Body of pancreas (tissue), 4 donors: ENCODE data around the gene RUNX2. TPM values are rescaled to one million over a fixed set of nuclear protein-coding genes. Genes with fewer than 3 reads are reported as not detected.

Experiments used
- ATAC-seq: fragments of 150-250 bp; one replicate; pipeline ENCODE4 v1.9.1; 2016
- DNase-seq, 4 donors: peaks; one replicate each; pipeline ENCODE4 v3.0.0-alpha.2; 2019
- H3K27ac ChIP-seq, 4 donors: fragments of 200-600 bp; sonication (generic); 1 replicate in 3 of 4; 2 replicates in 1 of 4; pipeline versions ENCODE4 v1.5.1 to v1.6.1; 2016 to 2019; ENCODE audit warnings: mild to moderate bottlenecking in 1 of 4, mixed read lengths in 1 of 4, moderate library complexity in 1 of 4
- H3K27me3 ChIP-seq, 2 donors: fragments of 200-600 bp; sonication (generic); one replicate each; pipeline ENCODE4 v1.6.0; 2016; ENCODE audit warnings: mild to moderate bottlenecking in 1 of 2
- H3K36me3 ChIP-seq, 2 donors: fragments of 200-600 bp; sonication (generic); replicated peaks in 1 of 2; 2 replicates each; pipeline ENCODE4 v1.5.1; 2016; ENCODE audit warnings: low read depth in 2 of 2; ENCODE audit not compliant: insufficient read depth in 1 of 2
- H3K4me1 ChIP-seq: fragments of 200-600 bp; sonication (generic); one replicate; pipeline ENCODE4 v1.6.0; 2016
- H3K4me3 ChIP-seq, 2 donors: fragments of 200-600 bp; sonication (generic); 1 replicate in 1 of 2; 2 replicates in 1 of 2; pipeline ENCODE4 v1.5.1; 2016 to 2019
- H3K9me3 ChIP-seq, 3 donors: fragments of 200-600 bp; sonication (generic); 1 replicate in 2 of 3; 2 replicates in 1 of 3; pipeline ENCODE4 v1.5.1; 2016
- CTCF ChIP-seq, 7 experiments: fragments of 450-650 bp in 4 of 7; fragments of 200-600 bp in 3 of 7; sonication (generic) in 3 of 7; IDR thresholded peaks; one replicate each; pipeline ENCODE4 v1.5.1; 2016 to 2019; ENCODE audit warnings: antibody characterized with exemption in 7 of 7
- POLR2A ChIP-seq, 3 donors: fragments of 450-650 bp; IDR thresholded peaks; one replicate each; pipeline ENCODE4 v1.6.1; 2016; ENCODE audit warnings: antibody characterized with exemption in 3 of 3, mild to moderate bottlenecking in 2 of 3
- WGBS, 2 donors: methylation state at CpG; one replicate each; pipeline ENCODE4 v1.1.5; 2017; 5-methylcytosine and 5-hydroxymethylcytosine counted together
- intact Hi-C: fragments of 100-400 bp; cut with DNase I; formaldehyde crosslinking; loops from one replicate; pipeline ENCODE4 v1.15.1; 2023
- total RNA-seq, 2 donors: library from RNA; depleted of rRNA; stranded (reverse); fragments of >200 nt; gene quantifications; one replicate each; pipeline ENCODE4 v1.1.0, GENCODE V29; 2016

RUNX2 gene
- total RNA-seq, 2 donors from 2014 or later: 0.33 to 1.0 TPM

- Histone ChIP-seq H3K4me1 (peaks cover 14% of the 10 kb centered on the region), H3K27me3 (no peaks in the 10 kb centered on the region), H3K4me3 (no peak overlapping the region), H3K36me3 (no peaks in the 10 kb centered on the region), H3K9me3 (no peaks in the 10 kb centered on the region), H3K27ac (no peak overlapping the region)
- DNase-seq (no peak), ATAC-seq (no peak)
- TF ChIP-seq POLR2A (IDR thresholded peaks at IDR 0.05): no peak
- TF ChIP-seq CTCF (IDR thresholded peaks at IDR 0.05): no peak
- intact Hi-C loops: no loop called here
- WGBS, 2 donors: 70 to 75% methylated on average over 3 of the region's 3 CpGs
Measured at GRCh38 chr6:45477790-45478189, 149.7 kb downstream of the RUNX2 start.

- no peak for TF ChIP-seq POLR2A (IDR thresholded peaks at IDR 0.05)
- TF ChIP-seq CTCF (IDR thresholded peaks at IDR 0.05): no peak
- Histone ChIP-seq H3K4me3 (no peak overlapping the region), H3K36me3 (no peaks in the 10 kb centered on the region), H3K9me3 (no peaks in the 10 kb centered on the region), H3K27ac (no peak overlapping the region), H3K4me1 (peaks cover 14% of the 10 kb centered on the region), H3K27me3 (no peaks in the 10 kb centered on the region)
- DNase-seq: no peak
- ATAC-seq: no peak
- WGBS, 2 donors: 61 to 69% methylated on average over 2 of the region's 2 CpGs
- intact Hi-C loops: no loop called here
Measured at GRCh38 chr6:45478240-45478639, 150.1 kb downstream of the RUNX2 start.

GRCh38 chr6:45479834-45480751 is 152.0 kb downstream of the RUNX2 start:
- 49 to 54% methylated on average over 7 of the region's 7 CpGs for WGBS, 2 donors
- no peaks in the 10 kb centered on the region for H3K36me3 ChIP-seq
- DNase-seq (peak in 1 of 4 donors; percentile 17), ATAC-seq (no peak)
- H3K4me3 ChIP-seq: no peak overlapping the region
- H3K9me3 ChIP-seq: no peaks in the 10 kb centered on the region
- H3K27ac ChIP-seq: no peak overlapping the region
- no peaks in the 10 kb centered on the region for H3K4me1 ChIP-seq
- no peaks in the 10 kb centered on the region for H3K27me3 ChIP-seq
- intact Hi-C loops: no loop called here
- TF ChIP-seq POLR2A (IDR thresholded peaks at IDR 0.05) (no peak), CTCF (IDR thresholded peaks at IDR 0.05) (no peak)

GRCh38 chr6:45480752-45481415 is 152.8 kb downstream of the RUNX2 start:
- WGBS, 2 donors: 51 to 58% methylated on average over 7 of the region's 7 CpGs
- H3K4me1 ChIP-seq: no peaks in the 10 kb centered on the region
- H3K36me3 ChIP-seq: no peaks in the 10 kb centered on the region
- H3K4me3 ChIP-seq: no peak overlapping the region
- TF ChIP-seq POLR2A (IDR thresholded peaks at IDR 0.05) (no peak), CTCF (IDR thresholded peaks at IDR 0.05) (no peak)
- ATAC-seq (no peak), DNase-seq (peak in 1 of 4 donors; percentile 6)
- no peaks in the 10 kb centered on the region for H3K9me3 ChIP-seq
- intact Hi-C loops: no loop called here
- H3K27ac ChIP-seq: no peak overlapping the region
- H3K27me3 ChIP-seq: no peaks in the 10 kb centered on the region
